RWPE2 (cell line): ENCODE data around the gene SLC19A1.

Source experiments
- ATAC-seq: fragments of 200-7000 bp; cut with Tn5 transposase; 3 replicates; pipeline ENCODE4 v1.9.1; 2021; ENCODE audit warnings: low read depth
- DNase-seq: peaks from one replicate; pipeline ENCODE4 v3.0.0-alpha.2; 2020; ENCODE audit warnings: low spot score
- H3K27ac ChIP-seq: fragments of 450-650 bp; 2 replicates; pipeline ENCODE4 v1.5.1; 2017; ENCODE audit warnings: mild to moderate bottlenecking; ENCODE audit not compliant: poor library complexity, severe bottlenecking
- H3K27me3 ChIP-seq: fragments of 250-450 bp; sonication (Bioruptor Pico); 2 replicates; pipeline ENCODE4 v1.5.1; 2021; ENCODE audit warnings: mild to moderate bottlenecking, moderate library complexity; ENCODE audit not compliant: insufficient read depth, poor library complexity, severe bottlenecking
- H3K36me3 ChIP-seq: fragments of 250-450 bp; sonication (Bioruptor Pico); 2 replicates; pipeline ENCODE4 v1.5.1; 2020; ENCODE audit warnings: low read depth, mild to moderate bottlenecking, moderate library complexity
- H3K4me1 ChIP-seq: fragments of 250-450 bp; sonication (Bioruptor Pico); 2 replicates; pipeline ENCODE4 v1.5.1; 2021; ENCODE audit warnings: mild to moderate bottlenecking, moderate library complexity; ENCODE audit not compliant: insufficient read depth, poor library complexity, severe bottlenecking
- H3K4me3 ChIP-seq: fragments of 250-450 bp; sonication (Bioruptor Pico); 2 replicates; pipeline ENCODE4 v1.5.1; 2021; ENCODE audit warnings: mild to moderate bottlenecking, moderate library complexity; ENCODE audit not compliant: severe bottlenecking
- H3K9me3 ChIP-seq: fragments of 250-450 bp; sonication (Bioruptor Pico); 2 replicates; pipeline ENCODE4 v1.5.1; 2021; ENCODE audit warnings: mild to moderate bottlenecking, moderate library complexity; ENCODE audit not compliant: severe bottlenecking
- CTCF ChIP-seq: fragments of 450-650 bp; IDR thresholded peaks from one replicate; pipeline ENCODE4 v1.5.1; 2017; ENCODE audit warnings: mild to moderate bottlenecking, moderate library complexity; ENCODE audit not compliant: poor library complexity, severe bottlenecking

SLC19A1 gene

GRCh38 chr21:45525910-45526306 is 16.3 kb downstream of the SLC19A1 start:
- TF ChIP-seq CTCF: no peak
- H3K27me3 ChIP-seq: no peaks in the 10 kb centered on the region
- no peak overlapping the region for H3K4me3 ChIP-seq
- no peaks in the 10 kb centered on the region for H3K4me1 ChIP-seq
- peaks cover 44% of the 10 kb centered on the region for H3K36me3 ChIP-seq
- ATAC-seq: no peak
- peak; percentile 34 for DNase-seq
- H3K27ac ChIP-seq: no peak overlapping the region
- H3K9me3 ChIP-seq: peaks cover 3% of the 10 kb centered on the region

- TF ChIP-seq CTCF: no peak
- H3K27me3 ChIP-seq: no peaks in the 10 kb centered on the region
- H3K36me3 ChIP-seq: peaks cover 48% of the 10 kb centered on the region
- no peak overlapping the region for H3K27ac ChIP-seq
- no peaks in the 10 kb centered on the region for H3K4me1 ChIP-seq
- H3K9me3 ChIP-seq: peaks cover 3% of the 10 kb centered on the region
- ATAC-seq: no peak
- no peak overlapping the region for H3K4me3 ChIP-seq
- peak; percentile 49 for DNase-seq
Measured at GRCh38 chr21:45525153-45525909, 16.9 kb downstream of the SLC19A1 start.

GRCh38 chr21:45524756-45525152 is 17.5 kb downstream of the SLC19A1 start:
- Histone ChIP-seq H3K9me3 (peaks cover 3% of the 10 kb centered on the region), H3K27me3 (no peaks in the 10 kb centered on the region), H3K36me3 (peaks cover 50% of the 10 kb centered on the region), H3K27ac (no peak overlapping the region), H3K4me3 (no peak overlapping the region), H3K4me1 (no peaks in the 10 kb centered on the region)
- no peak for TF ChIP-seq CTCF
- peak; percentile 34 for DNase-seq
- ATAC-seq: no peak

DNA sequence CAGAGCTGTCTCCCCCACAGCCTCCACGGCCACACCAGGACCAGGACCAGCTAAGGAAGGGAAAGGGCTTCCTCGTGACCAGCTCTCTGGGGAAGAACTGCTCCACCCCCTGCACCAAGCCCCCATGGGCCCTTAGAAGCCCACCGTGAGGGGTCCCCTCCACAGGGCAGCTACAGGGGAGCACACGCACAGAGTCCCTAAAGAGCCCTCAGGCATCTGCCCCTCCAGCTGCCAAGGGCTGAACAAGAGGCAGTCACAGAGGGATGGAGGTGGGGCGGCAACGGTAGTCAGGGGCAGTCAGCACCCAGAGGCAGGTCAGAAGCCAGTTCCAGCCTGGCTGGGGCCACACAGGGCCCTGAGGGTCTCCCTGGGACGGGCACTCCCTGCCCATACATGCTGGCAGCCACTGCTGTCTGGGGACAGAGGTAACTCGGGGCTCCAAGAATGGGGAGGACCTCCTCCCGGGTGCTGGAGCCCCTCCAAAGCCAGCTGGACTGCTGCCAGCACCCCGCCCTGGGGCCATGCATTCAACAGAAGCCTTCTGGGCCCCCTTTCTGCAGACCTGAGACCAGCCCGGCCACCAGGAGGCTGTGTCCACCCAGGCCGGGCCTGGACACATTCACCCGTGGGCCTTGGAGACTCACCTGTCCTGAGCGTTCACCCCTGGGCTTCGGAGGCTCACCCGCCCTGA is 18.7 kb downstream of the SLC19A1 start:
- no peak for TF ChIP-seq CTCF
- H3K4me1 ChIP-seq: no peaks in the 10 kb centered on the region
- H3K9me3 ChIP-seq: peaks cover 11% of the 10 kb centered on the region
- H3K27me3 ChIP-seq: no peaks in the 10 kb centered on the region
- H3K4me3 ChIP-seq: no peak overlapping the region
- ATAC-seq (no peak), DNase-seq (peak; percentile 52)
- H3K27ac ChIP-seq: no peak overlapping the region
- peaks cover 52% of the 10 kb centered on the region for H3K36me3 ChIP-seq

- Histone ChIP-seq H3K27me3 (no peaks in the 10 kb centered on the region), H3K27ac (no peak overlapping the region), H3K36me3 (peaks cover 56% of the 10 kb centered on the region), H3K9me3 (peaks cover 15% of the 10 kb centered on the region), H3K4me1 (peaks cover under 1% of the 10 kb centered on the region), H3K4me3 (no peak overlapping the region)
- peak; percentile 42 for DNase-seq
- ATAC-seq: no peak
- TF ChIP-seq CTCF: no peak
Measured at GRCh38 chr21:45522986-45523385, 19.3 kb downstream of the SLC19A1 start.
